HG03469 (cell line): ENCODE results near the gene CCL27.
A peak's percentile ranks its signal among the peaks of the same experiment; 100 is the strongest.
"Not testable (repeated sequence)": the region's sequence is repeated elsewhere in the genome, so short reads cannot be mapped to it uniquely, and the experiment has no call there.

Experiments
- ATAC-seq: cut with Tn5 transposase; IDR thresholded peaks from one replicate; pipeline ENCODE4 v1.9.1; 2021; ENCODE audit warnings: mild to moderate bottlenecking, moderate library complexity, moderate number of reproducible peaks; ENCODE audit not compliant: unreplicated experiment

CCL27 gene

GRCh38 chr9:34651876-34652601 is 10.4 kb downstream of the CCL27 start, which contains the start of gene IL11RA:
Gene IL11RA, plus strand, starts transcription at chr9:34652185. Its CDS starts 3,033 bp downstream, at chr9:34655218.
- no peak for ATAC-seq

GRCh38 chr9:34651321-34651720 is 11.1 kb downstream of the CCL27 start:
- no peak for ATAC-seq

- no peak for ATAC-seq
These were observed 11.6 kb downstream of the CCL27 start for GRCh38 chr9:34650816-34651215.

DNA sequence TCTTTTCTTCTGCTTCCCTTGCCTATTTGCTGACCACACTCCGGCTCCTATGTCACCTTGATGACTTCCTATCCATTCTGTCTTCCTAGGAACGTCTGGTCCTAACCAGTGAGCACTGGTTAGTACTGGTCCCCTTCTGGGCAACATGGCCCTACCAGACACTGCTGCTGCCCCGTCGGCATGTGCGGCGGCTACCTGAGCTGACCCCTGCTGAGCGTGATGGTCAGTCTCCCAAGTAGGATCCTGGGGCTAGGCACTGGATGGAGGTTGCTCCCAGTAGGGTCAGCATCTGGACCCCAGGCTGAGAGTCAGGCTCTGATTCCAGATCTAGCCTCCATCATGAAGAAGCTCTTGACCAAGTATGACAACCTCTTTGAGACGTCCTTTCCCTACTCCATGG is 13.8 kb downstream of the CCL27 start:
- ATAC-seq = no peak

GRCh38 chr9:34647651-34648050 is 14.8 kb downstream of the CCL27 start:
- ATAC-seq = no peak

- peak; percentile 18 for ATAC-seq
These were observed 15.4 kb downstream of the CCL27 start for GRCh38 chr9:34647084-34647403.

- peak; percentile 70 for ATAC-seq
These were observed 16.0 kb downstream of the CCL27 start, which contains the start of gene GALT for GRCh38 chr9:34646211-34647083. Gene GALT, plus strand, starts transcription at chr9:34646675. Its CDS starts 30 bp downstream, at chr9:34646705.

- no peak for ATAC-seq
These were observed 17.6 kb downstream of the CCL27 start for GRCh38 chr9:34644766-34645314.

- no peak for ATAC-seq
These were observed 19.8 kb downstream of the CCL27 start for GRCh38 chr9:34642679-34643078.

DNA sequence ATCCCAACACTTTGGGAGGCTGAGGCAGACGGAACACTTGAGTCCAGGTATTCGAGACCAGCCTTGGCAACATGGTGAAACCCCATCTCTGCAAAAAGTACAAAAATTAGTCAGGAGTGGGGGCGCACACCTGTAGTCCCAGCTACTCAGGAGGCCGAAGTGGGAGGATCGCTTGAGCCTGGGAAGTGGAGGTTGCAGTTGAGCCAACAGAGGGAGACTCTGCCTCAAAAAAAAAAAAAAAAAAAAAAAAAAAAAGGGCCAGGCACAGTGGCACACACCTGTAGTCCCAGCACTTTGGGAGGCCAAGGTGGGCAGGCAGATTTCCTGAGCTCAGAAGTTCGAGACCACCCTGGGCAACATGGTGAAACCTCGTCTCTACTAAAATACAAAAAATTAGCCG is 23.1 kb downstream of the CCL27 start:
- not testable (repeated sequence) for ATAC-seq

- ATAC-seq = no peak
These were observed 24.4 kb downstream of the CCL27 start for GRCh38 chr9:34638138-34638445.

- peak; percentile 58 for ATAC-seq
These were observed 24.9 kb downstream of the CCL27 start, which contains the start of gene SIGMAR1 for GRCh38 chr9:34637356-34638137. Gene SIGMAR1, minus strand, starts transcription at chr9:34637787. Its CDS starts 90 bp downstream, at chr9:34637697.

DNA sequence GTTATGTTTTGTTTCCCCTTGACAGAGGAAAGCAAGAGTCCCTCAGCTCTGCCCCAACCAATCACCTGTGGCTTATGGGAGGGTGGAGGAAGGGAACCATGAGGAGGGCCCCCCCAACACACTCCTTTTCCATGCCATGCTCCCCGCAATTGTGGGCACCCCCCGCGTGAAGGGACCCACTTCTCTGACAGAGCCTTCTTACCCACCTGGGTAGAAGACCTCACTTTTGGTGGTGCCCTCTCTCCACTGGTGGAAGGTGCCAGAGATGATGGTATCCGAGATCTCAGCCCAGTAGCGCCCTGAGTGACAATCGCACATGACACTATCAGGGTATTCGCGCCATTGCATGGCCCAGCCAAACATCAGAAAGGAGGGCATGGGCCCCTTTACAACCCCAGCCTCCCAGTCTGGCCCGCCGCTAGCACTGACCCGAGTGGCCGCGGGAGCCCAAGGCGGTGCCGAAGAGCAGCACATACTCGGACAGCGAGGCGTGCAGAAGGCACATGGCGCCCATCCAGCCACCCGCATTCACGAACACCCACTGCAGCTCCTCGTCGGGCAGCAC is 25.6 kb downstream of the CCL27 start:
- ATAC-seq = peak; percentile 8

DNA sequence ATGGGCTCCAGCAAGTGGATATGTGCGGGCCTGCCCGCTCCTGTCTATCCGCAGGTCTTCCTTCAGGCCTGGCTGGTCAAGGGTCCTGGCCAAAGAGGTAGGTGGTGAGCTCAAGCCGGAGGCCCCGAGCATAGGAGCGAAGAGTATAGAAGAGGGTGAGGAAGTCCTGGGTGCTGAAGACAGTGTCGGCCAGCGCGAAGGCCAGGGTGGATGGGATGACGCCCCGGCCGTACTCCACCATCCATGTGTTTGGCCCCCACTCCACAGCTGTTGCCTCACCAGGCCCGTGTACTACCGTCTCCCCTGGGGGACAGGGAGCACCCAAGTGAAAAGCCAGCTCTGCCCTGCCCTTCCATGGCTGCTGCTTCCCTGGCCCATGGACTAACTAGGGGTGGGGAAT is 26.9 kb downstream of the CCL27 start:
- ATAC-seq = no peak

- ATAC-seq = no peak
These were observed 27.8 kb downstream of the CCL27 start for GRCh38 chr9:34634551-34635248.

- ATAC-seq = no peak
These were observed 28.5 kb downstream of the CCL27 start for GRCh38 chr9:34633851-34634550.

GRCh38 chr9:34633166-34633565 is 29.3 kb downstream of the CCL27 start:
- no peak for ATAC-seq

GRCh38 chr9:34630402-34631154 is 31.9 kb downstream of the CCL27 start:
- ATAC-seq = no peak

GRCh38 chr9:34629491-34629808 is 33.0 kb downstream of the CCL27 start:
- no peak for ATAC-seq
